Epithelial cell of prostate (primary cell): ENCODE data around the gene CACNA1B.

Experiments used
- DNase-seq: peaks from one replicate; pipeline ENCODE4 v3.0.0-alpha.2; 2011; ENCODE audit warnings: low read depth, low spot score
- H3K27ac ChIP-seq: fragments of 450-650 bp; 2 replicates; pipeline ENCODE4 v1.5.1; 2017; ENCODE audit warnings: mild to moderate bottlenecking

The CACNA1B gene

DNA sequence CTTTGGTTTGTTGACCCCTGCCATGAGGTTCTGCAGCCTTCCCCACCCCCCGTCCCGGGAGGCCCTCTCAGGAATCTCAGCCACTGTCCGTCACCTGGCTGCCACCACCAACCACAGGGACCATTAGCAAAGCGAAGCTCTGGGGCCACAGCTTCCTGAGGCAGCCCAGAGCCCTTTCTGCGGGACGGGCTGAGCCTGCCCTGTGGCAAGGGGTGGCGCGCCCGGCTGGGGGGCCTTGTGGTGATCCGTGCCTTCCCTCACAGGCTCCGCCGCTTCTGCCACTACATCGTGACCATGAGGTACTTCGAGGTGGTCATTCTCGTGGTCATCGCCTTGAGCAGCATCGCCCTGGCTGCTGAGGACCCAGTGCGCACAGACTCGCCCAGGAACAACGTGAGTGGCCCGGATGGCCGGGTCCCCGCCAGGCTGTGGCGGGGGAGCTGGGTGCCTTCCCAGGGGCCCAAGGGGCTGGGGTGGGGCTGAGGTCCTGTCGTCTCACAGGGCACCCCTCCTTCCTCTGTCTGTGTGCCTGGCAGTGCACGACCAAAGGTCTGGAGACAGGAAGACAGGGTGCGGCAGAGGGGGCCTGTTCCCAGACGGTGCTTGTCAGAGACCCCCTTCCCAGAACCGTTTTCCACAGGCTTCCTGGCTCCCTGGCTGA lies 169.2 kb downstream of the CACNA1B start:
- no peak overlapping the region for H3K27ac ChIP-seq
- DNase-seq = no peak

DNA sequence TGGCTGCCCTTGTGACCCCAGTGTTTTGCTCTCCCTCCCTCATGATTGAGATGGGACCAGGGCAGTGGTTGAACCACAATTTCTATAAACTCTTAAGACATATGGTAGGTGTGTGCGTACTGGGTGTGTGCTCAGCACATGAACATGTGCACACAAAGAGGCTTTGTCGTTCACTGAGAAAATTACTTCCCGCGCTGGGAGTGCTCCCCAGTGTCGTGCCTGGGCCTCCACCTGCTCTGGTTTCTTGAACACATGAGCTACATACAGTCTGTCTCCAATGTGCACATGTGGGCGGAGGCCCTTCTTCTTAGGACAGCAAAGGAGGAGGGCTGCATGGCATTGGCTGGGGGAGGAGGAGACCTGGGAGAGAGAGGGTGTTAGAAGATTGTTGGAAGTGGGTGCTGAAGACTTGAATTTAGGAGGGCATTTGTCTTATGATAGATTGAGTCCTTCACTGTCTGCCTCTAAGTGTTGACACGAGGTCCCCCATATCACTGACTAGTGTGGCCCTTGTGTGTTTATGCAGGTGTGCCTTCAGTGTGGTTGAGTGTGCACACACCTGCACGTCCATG lies 170.0 kb downstream of the CACNA1B start:
- DNase-seq = no peak
- H3K27ac ChIP-seq = no peak overlapping the region

DNA sequence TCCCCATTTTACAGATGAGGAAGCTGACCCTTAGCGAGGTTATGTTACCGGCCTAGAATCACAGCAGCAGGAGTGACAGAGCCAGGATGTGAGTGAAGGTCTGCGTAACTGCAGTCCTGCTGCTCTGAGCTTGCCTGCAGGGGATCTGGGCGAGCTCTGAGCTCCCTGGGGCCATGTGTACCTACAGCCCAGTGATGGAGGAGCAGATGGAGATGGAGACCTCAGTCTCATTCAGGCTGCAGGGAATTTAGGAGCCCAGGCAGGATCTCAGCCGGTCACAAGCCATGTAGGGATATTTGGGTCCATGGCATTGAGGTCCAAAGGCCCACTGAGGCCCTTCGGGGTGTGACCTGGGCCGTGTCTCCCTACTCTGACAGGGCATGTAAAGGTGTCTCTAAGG lies 170.6 kb downstream of the CACNA1B start:
- H3K27ac ChIP-seq = no peak overlapping the region
- DNase-seq = no peak

DNA sequence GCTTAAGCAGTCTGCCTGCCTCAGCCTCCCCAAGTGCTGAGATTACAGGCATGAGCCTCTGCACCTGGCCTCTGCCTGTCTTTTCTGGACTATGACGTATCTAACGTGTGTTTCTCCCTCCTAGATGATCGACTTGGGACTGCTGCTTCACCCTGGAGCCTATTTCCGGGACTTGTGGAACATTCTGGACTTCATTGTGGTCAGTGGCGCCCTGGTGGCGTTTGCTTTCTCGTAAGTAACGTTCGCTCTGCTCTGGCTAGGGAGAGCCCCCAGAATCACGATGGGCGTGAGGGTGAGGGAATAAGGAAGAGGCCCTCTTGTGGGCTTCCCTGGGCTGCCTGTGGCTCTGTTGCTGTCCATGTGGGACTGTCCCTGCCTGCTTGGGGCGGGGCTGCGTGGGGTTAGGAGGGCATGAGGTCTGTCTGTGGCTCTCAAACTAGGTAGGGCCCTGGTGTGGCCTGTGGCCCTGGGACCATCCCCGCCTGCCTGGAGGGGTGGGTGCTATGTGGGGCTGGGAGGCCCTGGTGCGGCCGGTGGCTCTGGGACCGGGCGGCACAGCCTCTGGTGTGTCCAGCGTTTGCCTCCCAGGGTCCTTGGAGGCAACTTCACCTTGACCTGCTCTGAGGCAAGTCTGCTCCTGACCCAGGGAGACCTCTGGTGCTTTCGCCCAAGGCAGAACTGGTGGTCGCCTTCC lies 171.7 kb downstream of the CACNA1B start:
- no peak overlapping the region for H3K27ac ChIP-seq
- no peak for DNase-seq

DNA sequence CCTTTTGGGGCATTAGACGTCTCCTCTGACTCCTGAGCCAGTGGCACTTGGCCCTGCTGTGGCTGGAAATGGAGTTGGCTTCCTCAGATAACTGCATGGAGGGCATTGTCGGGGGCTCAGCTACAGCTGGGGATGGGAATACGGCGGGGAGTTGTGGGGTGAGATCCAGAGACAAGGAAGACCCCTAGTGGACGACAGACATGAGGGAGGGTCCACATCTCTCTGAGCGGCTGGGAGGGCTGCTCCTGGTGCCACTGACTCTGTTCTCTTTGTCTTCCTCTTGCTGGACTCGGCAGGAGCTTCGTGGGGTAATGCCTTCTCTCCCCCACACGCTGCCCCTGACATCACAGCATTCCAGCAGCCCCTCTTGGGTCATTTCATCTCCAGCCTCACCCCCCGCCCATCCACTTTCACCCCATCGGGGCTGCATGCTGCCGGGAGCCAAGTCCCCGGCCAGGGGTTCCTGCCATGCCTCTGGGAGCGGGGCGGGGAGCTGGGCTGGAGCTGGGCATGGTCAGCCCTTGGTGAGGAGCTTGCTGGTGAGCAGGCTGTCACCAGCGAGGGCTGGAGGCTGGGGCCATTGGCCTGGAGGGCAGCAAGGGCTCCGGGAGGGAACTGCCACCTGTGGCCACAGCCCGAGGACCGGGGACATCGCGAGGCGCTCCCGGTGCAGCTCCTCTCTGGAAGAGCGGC lies 172.3 kb downstream of the CACNA1B start:
- no peak overlapping the region for H3K27ac ChIP-seq
- no peak for DNase-seq

DNA sequence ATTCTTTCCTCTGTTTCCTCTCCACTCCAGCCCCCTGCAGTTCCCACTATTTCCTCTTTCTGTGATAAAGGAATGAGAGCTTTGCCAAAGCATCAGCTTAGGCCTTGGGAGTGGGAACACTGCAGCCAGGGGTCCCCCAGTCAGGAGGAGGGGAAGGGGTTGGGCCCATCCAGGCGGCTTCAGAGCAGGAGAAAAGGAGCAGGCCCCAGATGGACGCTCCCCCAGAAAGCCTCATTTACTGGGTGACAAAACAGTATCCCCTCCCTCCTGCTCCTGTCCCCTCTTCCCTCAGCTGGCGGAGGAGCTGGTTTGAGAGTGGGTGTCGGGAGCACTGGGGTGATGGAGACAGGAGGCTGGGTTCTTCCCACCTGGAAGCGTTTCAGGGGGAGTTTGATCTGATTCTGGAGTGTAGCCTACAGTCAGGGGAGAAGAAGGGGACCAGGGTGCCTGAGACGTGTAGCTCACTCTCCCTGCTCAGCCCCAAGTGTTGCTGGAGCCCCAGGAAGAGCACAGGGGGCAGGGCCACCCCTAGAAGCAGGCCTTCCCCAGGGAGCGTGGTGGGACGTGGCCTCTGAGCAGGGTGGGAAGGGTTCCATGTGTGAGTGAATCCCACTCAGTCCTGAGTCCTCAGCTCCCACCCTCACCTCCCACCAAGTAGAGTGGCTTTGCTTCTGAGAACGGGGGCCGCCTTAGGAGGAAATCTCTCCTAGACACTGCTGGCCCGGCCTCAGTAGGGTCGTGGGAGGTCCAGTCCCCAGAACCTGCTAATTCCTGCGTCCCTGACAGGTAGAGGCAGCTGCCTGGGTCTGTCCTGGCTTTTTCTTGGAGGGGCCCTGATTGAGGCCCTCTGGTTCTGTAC lies 173.1 kb downstream of the CACNA1B start:
- no peak for DNase-seq
- H3K27ac ChIP-seq = no peak overlapping the region

DNA sequence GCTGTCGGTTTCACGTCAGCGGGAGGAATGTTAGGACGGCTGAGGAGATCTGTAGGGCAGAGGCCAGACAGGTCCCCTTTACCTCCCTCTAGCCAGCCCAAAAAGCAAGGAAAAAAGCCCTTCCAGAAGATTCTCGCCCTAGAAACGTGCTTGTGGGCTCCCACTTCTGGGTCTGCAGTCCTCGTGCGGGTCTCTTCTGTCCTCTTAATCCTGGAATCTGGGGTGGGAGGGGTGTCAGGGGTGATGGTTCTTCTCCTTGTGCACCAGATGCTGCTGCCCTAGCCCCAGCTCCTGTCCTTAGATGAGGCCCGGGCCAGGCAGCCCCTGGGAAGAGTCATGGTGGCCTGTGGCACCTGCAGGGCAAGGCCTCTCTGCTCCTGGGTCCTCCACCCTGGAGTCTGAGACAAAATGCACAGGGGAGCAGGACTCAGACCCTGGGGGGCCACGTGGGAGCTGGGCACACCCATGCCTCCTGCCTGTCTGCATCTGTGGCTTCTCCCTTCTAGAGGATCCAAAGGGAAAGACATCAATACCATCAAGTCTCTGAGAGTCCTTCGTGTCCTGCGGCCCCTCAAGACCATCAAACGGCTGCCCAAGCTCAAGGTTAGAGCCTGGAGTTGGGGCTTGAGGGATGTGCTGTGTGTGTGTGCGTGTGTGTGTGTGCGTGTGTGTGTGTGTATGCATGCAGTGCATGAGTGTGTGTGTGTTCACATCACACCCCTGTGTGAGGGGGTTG lies 174.2 kb downstream of the CACNA1B start:
- no peak for DNase-seq
- H3K27ac ChIP-seq = no peak overlapping the region

DNA sequence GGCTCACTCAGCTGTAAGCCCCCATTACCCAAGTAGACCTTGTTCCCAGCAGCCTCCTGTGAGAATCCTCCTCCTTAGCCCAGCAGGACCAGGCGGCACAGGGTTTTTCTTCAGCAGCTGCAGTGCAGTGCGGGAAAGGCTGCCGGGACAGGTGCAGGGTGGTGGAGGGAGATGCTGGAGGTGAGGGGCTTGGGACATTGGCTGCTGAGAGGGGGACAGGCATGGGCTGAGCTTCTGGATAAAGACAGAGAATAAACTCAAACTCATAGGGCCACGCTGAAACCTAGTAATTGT lies 174.7 kb downstream of the CACNA1B start:
- no peak overlapping the region for H3K27ac ChIP-seq
- no peak for DNase-seq

DNA sequence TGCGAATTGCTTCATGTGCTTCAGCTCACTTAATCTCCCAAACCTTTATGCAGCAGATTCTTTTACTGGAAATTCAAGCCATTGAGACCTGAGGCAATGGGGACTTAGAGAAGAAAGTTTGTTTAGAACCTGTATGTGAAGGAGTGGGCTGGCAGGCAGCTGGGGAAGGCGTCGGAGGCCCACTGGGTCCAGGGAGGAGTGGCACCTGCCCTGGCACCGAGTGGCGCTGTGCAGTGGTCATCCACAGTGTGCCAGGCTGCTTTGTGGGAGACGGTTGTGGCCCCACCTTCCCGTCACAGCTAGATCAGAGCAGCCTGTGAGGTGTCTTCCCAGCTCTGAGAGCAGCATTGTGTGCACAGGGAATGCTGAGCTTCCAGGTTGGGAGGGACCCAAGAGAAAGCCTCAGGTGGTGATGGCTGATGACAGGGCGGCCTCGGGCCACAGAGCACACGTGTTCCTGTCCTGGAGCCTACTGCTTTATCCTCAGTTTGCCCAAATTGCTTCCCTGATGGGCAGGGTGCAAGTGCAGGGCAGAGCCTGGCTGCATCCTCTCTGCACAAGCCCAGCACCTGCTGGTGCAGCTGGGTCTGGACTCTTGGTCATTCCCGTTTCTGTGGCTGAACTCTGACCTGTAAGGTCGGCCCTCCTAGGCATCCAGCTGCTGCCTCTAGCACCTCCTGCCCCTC lies 175.2 kb downstream of the CACNA1B start:
- H3K27ac ChIP-seq = no peak overlapping the region
- no peak for DNase-seq

DNA sequence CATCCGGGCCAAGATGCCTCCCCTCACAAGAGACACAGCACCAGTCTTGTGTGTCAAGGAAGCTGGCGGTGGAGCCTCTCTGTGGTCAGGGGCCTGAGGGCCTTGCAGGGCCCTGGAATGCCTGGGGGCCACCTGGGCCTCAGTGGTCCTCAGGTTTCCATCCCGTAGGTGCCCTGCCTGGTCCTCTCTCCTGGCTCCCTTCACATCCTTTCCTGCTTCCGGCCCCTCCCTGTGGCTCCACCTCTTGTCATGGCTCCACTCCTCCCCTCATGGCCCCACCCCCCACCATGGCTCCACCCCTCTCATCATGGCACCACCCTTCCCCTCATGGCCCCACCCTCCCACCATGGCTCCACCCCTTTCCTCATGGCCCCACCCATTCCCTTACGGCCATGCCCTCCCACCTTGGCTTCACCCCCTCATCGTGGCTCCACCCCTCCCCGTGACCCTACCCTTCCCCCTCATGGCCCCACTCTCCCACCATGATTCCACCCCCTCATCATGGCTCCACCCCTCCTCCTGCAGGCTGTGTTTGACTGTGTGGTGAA lies 175.8 kb downstream of the CACNA1B start:
- DNase-seq = no peak
- no peak overlapping the region for H3K27ac ChIP-seq

DNA sequence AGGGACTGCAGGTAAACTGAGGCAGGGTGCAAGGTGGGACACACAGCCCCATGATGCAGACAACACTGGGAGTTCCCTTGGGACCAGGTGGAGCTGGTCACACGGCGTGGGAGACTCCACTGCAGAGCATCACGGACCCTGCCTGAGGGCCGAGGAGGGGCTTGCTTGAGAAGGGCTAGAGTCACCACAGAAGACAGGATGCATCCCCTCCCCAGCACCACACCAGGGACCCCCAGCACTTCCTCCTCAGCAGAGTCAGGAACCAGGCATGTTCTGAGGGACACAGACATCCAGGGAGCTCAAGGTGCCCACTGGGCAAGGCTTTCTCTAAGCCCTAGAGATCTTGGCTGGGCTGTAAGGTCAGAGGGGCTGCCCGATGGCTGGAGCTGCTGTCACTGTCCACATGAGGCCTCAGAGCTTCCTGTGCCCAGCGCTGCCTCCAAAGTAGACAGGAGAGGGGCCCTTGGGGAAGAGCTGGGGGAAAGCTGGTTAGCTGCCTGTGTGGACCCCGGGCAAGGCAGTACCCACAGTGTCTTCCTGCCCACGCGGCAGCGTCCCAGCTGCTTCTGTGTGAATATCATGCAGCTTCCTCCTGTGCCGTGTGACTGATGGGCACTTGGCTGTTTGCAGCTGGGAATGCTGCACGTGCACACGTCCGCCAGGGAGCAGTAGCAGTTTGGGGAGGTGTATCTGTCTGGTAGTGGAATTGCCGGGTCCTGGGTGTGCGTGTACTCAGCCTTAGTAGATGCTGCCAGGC lies 176.6 kb downstream of the CACNA1B start:
- DNase-seq = no peak
- no peak overlapping the region for H3K27ac ChIP-seq

DNA sequence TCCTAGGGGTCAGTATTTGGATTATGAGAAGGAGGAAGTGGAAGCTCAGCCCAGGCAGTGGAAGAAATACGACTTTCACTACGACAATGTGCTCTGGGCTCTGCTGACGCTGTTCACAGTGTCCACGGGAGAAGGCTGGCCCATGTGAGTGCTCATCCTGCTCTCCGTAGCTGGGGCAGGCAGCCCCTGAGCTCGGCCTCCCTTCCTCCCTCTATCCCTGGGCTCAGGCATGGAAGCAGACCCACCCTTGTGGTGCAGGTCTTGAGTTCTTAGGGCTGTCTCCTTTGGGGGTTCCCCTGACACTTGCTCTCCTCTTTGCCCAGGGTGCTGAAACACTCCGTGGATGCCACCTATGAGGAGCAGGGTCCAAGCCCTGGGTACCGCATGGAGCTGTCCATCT lies 180.1 kb downstream of the CACNA1B start:
- no peak overlapping the region for H3K27ac ChIP-seq

DNA sequence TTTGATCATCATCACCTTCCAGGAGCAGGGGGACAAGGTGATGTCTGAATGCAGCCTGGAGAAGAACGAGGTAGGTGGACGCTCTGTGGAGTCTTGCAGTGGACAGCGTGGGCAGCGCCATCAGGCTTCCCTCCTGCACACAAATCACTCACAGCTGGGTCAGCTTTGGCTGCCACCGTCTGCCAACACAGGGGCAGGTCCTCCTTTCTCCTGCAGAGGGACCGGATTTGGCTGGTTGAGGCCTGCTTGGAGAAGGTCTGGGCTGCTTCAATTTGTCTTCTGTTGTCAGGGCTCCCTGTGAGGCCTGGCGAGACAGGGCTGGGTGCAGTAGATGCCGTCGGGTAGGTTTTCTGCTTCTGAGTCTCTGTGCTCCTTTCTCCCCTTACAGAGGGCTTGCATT lies 180.6 kb downstream of the CACNA1B start:
- H3K27ac ChIP-seq = no peak overlapping the region
- no peak for DNase-seq

More for the DNA sequence above, 180.1 kb downstream of the CACNA1B start:
- no peak for DNase-seq

DNA sequence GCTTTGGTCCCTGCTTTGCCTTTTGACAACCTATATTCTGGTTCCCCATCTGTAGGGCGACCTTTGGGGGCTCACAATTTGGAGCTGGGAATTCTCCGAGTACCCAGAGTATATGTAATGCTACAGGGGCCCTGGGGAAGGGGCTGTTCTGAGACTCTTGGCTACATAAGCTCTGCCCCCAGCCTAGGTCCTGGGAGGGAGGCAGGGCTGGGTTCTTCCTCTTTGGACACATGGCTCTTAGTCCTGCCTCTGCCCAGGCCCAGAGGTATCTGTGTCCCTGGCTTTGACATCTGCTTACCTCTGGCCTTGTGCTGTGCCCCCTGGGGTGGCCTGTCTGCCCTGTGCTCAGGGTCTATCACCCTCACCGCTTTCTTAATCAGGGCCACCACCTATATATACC lies 181.6 kb downstream of the CACNA1B start:
- DNase-seq = no peak

DNA sequence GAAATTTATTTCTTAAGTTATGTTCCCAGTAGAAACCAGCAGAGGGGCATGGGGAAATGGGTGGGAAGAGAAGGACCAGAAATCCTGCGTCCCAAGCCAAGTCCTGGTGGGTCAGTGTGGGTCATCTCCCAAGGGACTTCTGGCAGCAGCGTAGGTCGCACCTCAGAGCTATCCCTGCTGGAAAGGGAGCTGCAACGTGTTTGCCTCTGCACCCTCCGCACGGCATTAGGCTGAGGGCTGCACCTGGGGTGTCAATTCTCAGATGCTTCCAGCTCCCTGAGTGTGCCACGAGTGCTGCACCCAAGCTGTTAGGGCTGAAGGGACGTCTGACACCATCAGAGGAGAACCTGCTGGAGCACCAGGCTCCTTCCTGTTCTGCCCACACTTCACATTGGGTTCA lies 182.8 kb downstream of the CACNA1B start:
- no peak overlapping the region for H3K27ac ChIP-seq
- DNase-seq = no peak

More for the DNA sequence above, 181.6 kb downstream of the CACNA1B start:
- no peak overlapping the region for H3K27ac ChIP-seq

DNA sequence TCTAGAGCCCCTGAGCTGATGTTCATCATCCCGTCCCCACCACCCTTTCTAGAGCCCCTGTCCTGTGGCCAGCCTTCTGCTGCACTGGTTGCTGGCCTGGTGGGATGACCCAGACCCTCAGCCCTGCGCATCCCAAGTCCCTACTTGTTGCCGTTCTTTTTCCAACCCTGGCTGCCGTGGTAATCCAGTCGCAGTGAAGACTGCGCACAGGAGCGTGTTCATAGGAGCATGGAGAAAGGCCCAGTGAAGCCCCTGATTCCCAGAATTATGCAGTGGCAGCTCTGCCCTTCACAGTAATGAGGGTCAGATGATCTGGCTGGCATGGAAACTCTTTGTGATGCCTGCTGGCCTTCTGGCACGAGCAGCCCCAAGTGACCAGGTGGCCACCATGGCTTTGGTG lies 183.3 kb downstream of the CACNA1B start:
- H3K27ac ChIP-seq = no peak overlapping the region
- DNase-seq = no peak

DNA sequence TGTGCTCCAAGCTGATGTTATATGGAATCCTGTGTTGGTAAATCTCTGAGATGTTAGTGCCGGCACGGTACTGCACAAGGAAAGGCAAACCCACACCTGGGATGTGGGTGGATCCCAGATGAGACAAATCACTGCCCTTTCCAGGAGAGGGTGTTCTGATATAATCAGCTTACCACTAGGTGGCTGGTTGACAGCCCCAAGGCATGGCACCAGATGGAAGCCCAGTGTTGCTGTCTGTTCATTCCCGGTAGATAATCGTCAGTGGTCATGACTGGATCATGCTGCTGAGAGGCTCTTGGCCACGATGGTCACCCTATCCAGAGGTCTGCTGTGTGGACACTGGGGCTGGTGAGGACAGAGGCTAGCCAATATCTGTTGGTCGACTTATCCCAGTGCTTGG lies 184.0 kb downstream of the CACNA1B start:
- DNase-seq = no peak
- no peak overlapping the region for H3K27ac ChIP-seq

DNA sequence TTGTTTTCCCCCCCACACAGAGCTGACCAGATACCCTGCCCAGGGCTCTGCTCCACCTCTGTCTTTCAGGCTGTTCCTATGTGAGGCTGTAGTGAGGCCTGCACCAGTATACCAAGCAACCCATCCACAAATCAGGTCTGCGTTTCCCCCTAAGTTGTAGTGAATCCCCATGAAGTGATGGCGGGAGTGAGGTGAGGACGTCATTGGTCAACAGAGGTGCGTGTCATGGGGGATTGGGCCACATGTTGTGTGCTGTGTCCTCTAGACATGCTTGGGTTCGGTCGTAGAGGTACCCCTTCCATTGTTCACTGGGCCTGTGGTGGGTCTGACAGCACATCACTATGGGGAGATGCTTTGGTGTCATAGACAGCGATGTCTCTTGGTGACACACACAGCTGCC lies 184.6 kb downstream of the CACNA1B start:
- no peak overlapping the region for H3K27ac ChIP-seq
- DNase-seq = no peak
